Measurements from ENCODE around the gene SRGAP2B. TPM values are rescaled to one million over a fixed set of nuclear protein-coding genes. Genes with fewer than 3 reads are reported as not detected.
"Not testable (repeated sequence)": the region's sequence is repeated elsewhere in the genome, so short reads cannot be mapped to it uniquely, and the experiment has no call there.

The SRGAP2B gene
- total RNA-seq, 1 donor from 2014 or later, result 37.9 TPM

- not testable (repeated sequence) for H3K36me3 Mint-ChIP-seq (ENCODE audit: low read depth); H3K4me3 Mint-ChIP-seq (ENCODE audit: unreplicated experiment); H3K9me3 Mint-ChIP-seq (ENCODE audit: low read depth); H3K4me1 Mint-ChIP-seq (ENCODE audit: low read depth); DNase-seq (ENCODE audit: low spot score); H3K27me3 Mint-ChIP-seq (ENCODE audit: low read depth); H3K27ac Mint-ChIP-seq (ENCODE audit: unreplicated experiment)
These were observed 20.7 kb upstream of the SRGAP2B start for GRCh38 chr1:145115587-145116493.

- not testable (repeated sequence) for H3K27ac Mint-ChIP-seq (ENCODE audit: unreplicated experiment); H3K4me3 Mint-ChIP-seq (ENCODE audit: unreplicated experiment); H3K9me3 Mint-ChIP-seq (ENCODE audit: low read depth); H3K4me1 Mint-ChIP-seq (ENCODE audit: low read depth); DNase-seq (ENCODE audit: low spot score); H3K36me3 Mint-ChIP-seq (ENCODE audit: low read depth); H3K27me3 Mint-ChIP-seq (ENCODE audit: low read depth)
These were observed 19.5 kb upstream of the SRGAP2B start for GRCh38 chr1:145114560-145115057.

GRCh38 chr1:145112703-145113102 lies 17.6 kb upstream of the SRGAP2B start:
- H3K27me3 Mint-ChIP-seq (ENCODE audit: low read depth); H3K4me3 Mint-ChIP-seq (ENCODE audit: unreplicated experiment); H3K27ac Mint-ChIP-seq (ENCODE audit: unreplicated experiment); H3K9me3 Mint-ChIP-seq (ENCODE audit: low read depth); DNase-seq (ENCODE audit: low spot score); H3K36me3 Mint-ChIP-seq (ENCODE audit: low read depth); H3K4me1 Mint-ChIP-seq (ENCODE audit: low read depth): not testable (repeated sequence)

GRCh38 chr1:145111674-145112073 lies 16.5 kb upstream of the SRGAP2B start:
- H3K4me1 Mint-ChIP-seq (ENCODE audit: low read depth); H3K27me3 Mint-ChIP-seq (ENCODE audit: low read depth); DNase-seq (ENCODE audit: low spot score); H3K36me3 Mint-ChIP-seq (ENCODE audit: low read depth); H3K9me3 Mint-ChIP-seq (ENCODE audit: low read depth); H3K27ac Mint-ChIP-seq (ENCODE audit: unreplicated experiment); H3K4me3 Mint-ChIP-seq (ENCODE audit: unreplicated experiment): not testable (repeated sequence)

GRCh38 chr1:145103294-145103693 lies 8.2 kb upstream of the SRGAP2B start:
- not testable (repeated sequence) for H3K9me3 Mint-ChIP-seq (ENCODE audit: low read depth); DNase-seq (ENCODE audit: low spot score); H3K4me1 Mint-ChIP-seq (ENCODE audit: low read depth); H3K27me3 Mint-ChIP-seq (ENCODE audit: low read depth); H3K4me3 Mint-ChIP-seq (ENCODE audit: unreplicated experiment); H3K36me3 Mint-ChIP-seq (ENCODE audit: low read depth); H3K27ac Mint-ChIP-seq (ENCODE audit: unreplicated experiment)

GRCh38 chr1:145101725-145102124 lies 6.6 kb upstream of the SRGAP2B start:
- not testable (repeated sequence) for H3K4me3 Mint-ChIP-seq (ENCODE audit: unreplicated experiment); H3K9me3 Mint-ChIP-seq (ENCODE audit: low read depth); H3K27ac Mint-ChIP-seq (ENCODE audit: unreplicated experiment); H3K4me1 Mint-ChIP-seq (ENCODE audit: low read depth); H3K27me3 Mint-ChIP-seq (ENCODE audit: low read depth); H3K36me3 Mint-ChIP-seq (ENCODE audit: low read depth); DNase-seq (ENCODE audit: low spot score)

GRCh38 chr1:145094655-145095211 lies 395 bp downstream of the SRGAP2B start:
- H3K4me1 Mint-ChIP-seq (ENCODE audit: low read depth); DNase-seq (ENCODE audit: low spot score); H3K27me3 Mint-ChIP-seq (ENCODE audit: low read depth); H3K36me3 Mint-ChIP-seq (ENCODE audit: low read depth); H3K9me3 Mint-ChIP-seq (ENCODE audit: low read depth): not testable (repeated sequence)
- peak overlapping the region; percentile 69 for H3K27ac Mint-ChIP-seq (ENCODE audit: unreplicated experiment)
- peak overlapping the region; percentile 58 for H3K4me3 Mint-ChIP-seq (ENCODE audit: unreplicated experiment)

GRCh38 chr1:145093517-145094149 lies 1.5 kb downstream of the SRGAP2B start:
- DNase-seq (ENCODE audit: low spot score), result peak; percentile 41
- H3K36me3 Mint-ChIP-seq (ENCODE audit: low read depth); H3K27me3 Mint-ChIP-seq (ENCODE audit: low read depth); H3K4me1 Mint-ChIP-seq (ENCODE audit: low read depth); H3K9me3 Mint-ChIP-seq (ENCODE audit: low read depth): not testable (repeated sequence)
- H3K4me3 Mint-ChIP-seq (ENCODE audit: unreplicated experiment), result peak overlapping the region; percentile 84
- H3K27ac Mint-ChIP-seq (ENCODE audit: unreplicated experiment), result peak overlapping the region; percentile 81

- not testable (repeated sequence) for H3K36me3 Mint-ChIP-seq (ENCODE audit: low read depth); H3K4me3 Mint-ChIP-seq (ENCODE audit: unreplicated experiment); DNase-seq (ENCODE audit: low spot score); H3K9me3 Mint-ChIP-seq (ENCODE audit: low read depth); H3K27ac Mint-ChIP-seq (ENCODE audit: unreplicated experiment); H3K4me1 Mint-ChIP-seq (ENCODE audit: low read depth); H3K27me3 Mint-ChIP-seq (ENCODE audit: low read depth)
These were observed 12.5 kb downstream of the SRGAP2B start for GRCh38 chr1:145082483-145083255.

- not testable (repeated sequence) for H3K27ac Mint-ChIP-seq (ENCODE audit: unreplicated experiment); H3K27me3 Mint-ChIP-seq (ENCODE audit: low read depth); H3K4me1 Mint-ChIP-seq (ENCODE audit: low read depth); H3K36me3 Mint-ChIP-seq (ENCODE audit: low read depth); H3K9me3 Mint-ChIP-seq (ENCODE audit: low read depth); H3K4me3 Mint-ChIP-seq (ENCODE audit: unreplicated experiment); DNase-seq (ENCODE audit: low spot score)
These were observed 14.9 kb downstream of the SRGAP2B start for GRCh38 chr1:145080193-145080592.

- not testable (repeated sequence) for H3K36me3 Mint-ChIP-seq (ENCODE audit: low read depth); H3K4me1 Mint-ChIP-seq (ENCODE audit: low read depth); H3K9me3 Mint-ChIP-seq (ENCODE audit: low read depth); H3K4me3 Mint-ChIP-seq (ENCODE audit: unreplicated experiment); DNase-seq (ENCODE audit: low spot score); H3K27me3 Mint-ChIP-seq (ENCODE audit: low read depth); H3K27ac Mint-ChIP-seq (ENCODE audit: unreplicated experiment)
These were observed 15.4 kb downstream of the SRGAP2B start for GRCh38 chr1:145079737-145080136.

- not testable (repeated sequence) for H3K4me3 Mint-ChIP-seq (ENCODE audit: unreplicated experiment); DNase-seq (ENCODE audit: low spot score); H3K36me3 Mint-ChIP-seq (ENCODE audit: low read depth); H3K4me1 Mint-ChIP-seq (ENCODE audit: low read depth); H3K27me3 Mint-ChIP-seq (ENCODE audit: low read depth); H3K27ac Mint-ChIP-seq (ENCODE audit: unreplicated experiment); H3K9me3 Mint-ChIP-seq (ENCODE audit: low read depth)
These were observed 16.2 kb downstream of the SRGAP2B start for GRCh38 chr1:145078787-145079370.

Measured in chondrocyte (in vitro differentiated cells).